DMS 273 (cell line): ENCODE data around the gene PGM1.
"Not testable (repeated sequence)": the region's sequence is repeated elsewhere in the genome, so short reads cannot be mapped to it uniquely, and the experiment has no call there.

Experiments used
- DNase-seq: peaks from one replicate; lab custom pipeline; 2025; ENCODE audit not compliant: unreplicated experiment; lab: John Stamatoyannopoulos, UW

The PGM1 gene

DNA sequence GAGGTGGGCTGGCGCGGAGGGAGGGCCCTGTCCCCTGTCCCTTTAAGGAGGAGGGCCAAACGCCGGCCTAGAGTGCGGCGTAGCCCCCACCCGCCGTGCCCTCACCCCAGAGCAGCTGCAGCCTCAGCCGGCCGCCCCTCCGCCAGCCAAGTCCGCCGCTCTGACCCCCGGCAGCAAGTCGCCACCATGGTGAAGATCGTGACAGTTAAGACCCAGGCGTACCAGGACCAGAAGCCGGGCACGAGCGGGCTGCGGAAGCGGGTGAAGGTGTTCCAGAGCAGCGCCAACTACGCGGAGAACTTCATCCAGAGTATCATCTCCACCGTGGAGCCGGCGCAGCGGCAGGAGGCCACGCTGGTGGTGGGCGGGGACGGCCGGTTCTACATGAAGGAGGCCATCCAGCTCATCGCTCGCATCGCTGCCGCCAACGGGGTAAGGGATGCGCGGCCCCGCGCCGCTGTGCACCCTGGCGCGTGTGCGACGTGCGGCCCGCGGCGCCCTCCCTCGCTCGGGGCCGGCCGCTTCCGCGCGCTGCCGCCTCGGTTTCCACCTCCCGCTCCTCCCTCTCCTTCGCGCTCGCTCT is at the start of gene PGM1:
PGM1 (plus strand) TSS at position 109 of the 583 bp plus-strand sequence; CDS start at position 187, 78 bp downstream.
- DNase-seq = peak; percentile 92

DNA sequence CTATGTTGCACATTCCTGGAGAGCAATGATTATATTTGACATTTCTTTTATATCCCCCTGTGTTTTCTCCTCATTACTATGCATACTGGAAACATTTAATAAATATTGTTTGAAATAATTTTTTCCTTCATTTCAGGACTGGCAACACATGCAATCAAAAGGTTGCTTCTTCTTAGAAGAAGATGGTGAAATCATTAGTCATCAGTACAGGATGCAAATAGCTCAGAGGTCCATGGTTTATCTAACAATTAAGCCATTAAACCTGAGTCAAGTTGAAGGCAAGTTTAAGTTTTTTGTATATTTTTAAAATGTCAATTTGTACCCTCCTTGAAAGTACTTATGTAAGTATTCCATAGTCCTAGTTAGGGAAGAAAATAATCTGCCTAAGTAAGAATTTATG is 47.4 kb upstream of the PGM1 start:
- DNase-seq = no peak

DNA sequence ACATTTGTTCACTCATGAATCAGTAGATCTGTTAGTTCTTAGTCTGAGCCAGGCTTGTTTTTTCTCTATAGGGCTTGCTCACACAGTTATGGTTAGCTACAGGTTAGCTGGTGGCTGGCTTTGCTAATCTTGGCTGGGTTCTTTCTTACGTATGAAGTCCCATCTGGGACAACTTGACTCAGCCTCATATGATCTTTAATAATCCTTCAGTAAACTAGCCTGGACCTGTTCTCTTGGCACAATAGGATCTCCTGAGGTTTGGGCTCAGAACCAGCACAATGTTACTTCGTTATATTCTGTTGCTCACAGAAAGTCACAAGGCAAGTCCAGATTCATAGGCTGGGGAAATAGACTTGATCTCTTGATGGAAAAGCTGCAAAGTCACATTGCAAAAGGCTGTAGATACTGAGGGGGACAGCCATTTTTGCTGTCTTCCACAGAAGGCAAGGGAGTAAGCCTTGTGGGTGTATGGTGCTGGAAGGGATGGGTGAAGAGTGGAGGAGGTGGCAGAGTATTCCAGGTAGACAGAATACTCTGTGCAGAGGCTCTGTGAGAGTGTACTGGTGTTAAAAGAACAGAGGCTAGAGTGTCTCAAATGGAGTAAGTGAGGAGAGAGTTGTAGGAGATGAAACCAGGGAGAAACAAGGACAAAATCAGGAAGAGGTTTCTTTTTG is 45.5 kb upstream of the PGM1 start:
- peak; percentile 69 for DNase-seq

DNA sequence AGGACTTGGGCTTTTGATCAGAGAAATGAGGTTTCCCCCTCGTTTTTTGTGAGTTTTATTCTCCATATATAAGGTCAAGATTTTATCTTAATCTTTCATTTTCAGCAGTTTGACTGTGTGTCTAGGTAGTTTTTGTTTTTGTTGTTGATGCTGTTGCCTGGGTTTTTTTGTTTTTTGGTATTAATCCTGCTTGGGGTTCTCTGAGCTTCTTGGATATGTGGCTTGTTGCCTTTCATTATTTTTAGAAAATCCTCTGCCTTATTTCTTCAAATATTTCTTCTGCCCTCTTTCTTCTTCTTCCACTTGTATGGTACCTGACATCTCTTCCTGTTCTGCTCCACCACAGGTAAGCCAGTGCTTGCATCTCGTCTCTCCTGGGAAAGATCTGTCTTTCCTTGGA is 44.9 kb upstream of the PGM1 start:
- no peak for DNase-seq

DNA sequence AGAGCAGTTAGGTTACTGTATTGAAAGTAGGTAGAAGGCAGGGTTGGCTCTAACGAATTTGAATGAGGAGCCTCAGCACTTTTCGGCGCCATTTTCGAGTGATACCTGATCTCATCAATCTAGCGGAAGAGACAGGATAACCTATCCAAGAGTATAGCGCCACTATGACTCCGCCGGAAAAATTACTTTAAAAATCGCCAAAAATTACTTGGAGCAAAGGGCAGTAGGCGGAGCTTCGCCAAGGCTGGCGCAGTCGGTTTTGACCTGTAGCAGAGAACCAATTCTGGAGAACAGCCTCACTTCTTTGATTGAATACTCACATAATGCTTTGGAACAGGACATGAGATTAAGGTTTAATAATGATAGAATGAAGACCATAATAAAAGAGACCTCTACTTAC is 44.3 kb upstream of the PGM1 start:
- no peak for DNase-seq

DNA sequence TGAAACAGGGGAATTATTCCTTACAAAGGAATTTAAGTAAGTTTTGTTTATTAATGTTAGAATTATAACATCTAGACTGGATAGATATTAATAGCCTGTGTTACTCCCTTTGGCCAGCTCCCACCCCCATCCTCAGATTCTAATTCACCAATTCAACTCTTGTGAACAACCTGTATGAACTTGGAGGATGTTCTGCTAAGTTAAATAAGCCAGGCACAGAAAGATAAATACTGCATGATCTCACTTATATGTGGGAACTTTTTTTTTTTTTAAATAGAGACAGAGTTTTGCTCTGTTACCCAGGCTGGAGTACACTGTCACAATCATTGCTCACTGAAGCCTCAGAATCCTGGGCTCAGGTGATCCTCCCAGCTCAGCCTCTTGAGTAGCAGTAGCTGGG is 37.7 kb upstream of the PGM1 start:
- no peak for DNase-seq

DNA sequence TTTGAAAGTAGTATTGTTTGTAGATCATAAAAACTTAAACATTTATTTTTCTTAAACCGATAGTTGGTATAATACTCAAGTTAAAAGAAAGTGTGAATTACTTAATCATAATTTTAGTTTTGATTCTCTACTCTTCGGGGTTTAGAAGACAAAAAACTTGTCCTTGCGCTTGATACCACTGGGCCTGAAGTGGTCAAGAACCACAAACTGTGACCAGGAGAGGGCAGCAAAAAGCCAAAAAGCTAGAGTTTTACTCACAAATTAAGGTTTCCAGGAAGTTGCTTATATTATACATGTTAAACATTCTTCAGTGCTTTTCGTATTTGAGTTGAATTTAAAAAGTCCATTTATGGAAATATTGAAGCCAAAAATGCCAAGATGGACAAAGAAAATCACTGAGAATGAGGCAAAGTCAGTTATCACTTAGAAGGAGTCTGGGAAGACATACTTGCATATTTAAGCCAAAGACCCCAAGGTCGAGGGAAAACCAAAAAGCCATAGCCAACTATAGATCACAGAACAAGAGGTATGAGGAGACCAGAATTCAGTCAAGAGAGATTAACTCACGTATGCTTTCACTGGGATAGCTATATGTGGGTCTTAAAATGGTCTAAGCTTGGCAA is 35.7 kb upstream of the PGM1 start:
- peak; percentile 54 for DNase-seq

DNA sequence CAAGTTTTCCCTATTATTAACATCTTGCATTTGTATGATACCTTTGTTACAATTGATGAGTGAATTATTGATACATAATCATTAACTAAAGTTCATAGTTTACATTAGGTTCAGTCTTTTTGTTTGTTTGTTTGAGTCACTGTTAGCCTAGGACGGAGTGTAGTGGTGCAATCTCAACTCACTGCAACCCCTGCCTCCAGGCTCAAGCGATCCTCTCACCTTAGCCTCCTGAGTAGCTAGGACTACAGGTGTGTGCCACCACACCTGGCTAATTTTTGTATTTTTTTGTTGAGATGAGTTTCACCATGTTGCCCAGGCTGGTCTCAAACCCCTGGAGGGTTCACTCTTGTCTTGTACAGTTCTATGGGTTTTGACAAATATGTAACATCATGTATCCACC is 33.9 kb upstream of the PGM1 start:
- DNase-seq = no peak

DNA sequence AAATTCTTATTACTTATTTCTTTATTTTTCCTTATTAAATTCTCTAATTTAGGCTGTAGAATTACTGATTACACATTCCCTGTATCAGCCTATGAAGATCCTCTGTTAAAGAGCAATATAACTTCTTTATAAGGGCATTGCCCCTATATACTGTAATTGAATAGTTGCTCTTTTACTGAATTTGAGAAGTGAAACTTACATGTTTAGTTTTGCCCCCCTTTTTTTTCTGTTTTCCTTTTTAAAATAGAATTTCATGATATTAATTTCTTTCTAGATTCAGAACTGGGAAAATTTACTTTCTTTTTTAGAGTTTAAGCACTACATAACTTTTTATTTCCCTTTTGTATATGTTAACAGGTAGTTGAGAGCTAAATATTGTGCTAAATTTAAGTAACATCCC is 29.5 kb upstream of the PGM1 start:
- no peak for DNase-seq

DNA sequence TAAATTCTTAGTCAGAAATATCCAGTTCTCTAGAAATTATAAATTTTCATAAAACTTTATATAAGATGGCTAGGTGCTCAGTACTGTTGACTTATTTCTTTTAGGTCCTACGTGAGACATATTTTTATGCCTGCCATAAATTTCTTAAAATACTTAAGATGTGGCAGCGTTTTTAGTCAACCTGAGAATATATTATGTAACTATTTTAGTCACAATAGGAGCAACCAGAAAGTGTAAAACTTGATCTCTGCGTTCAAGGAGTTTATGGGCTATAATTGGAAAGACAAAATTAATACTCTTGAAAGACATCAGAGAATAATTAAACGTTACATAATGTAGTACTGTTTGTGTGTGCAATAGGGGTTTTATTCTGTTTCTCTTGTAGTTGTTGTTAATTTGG is 24.1 kb upstream of the PGM1 start:
- no peak for DNase-seq

DNA sequence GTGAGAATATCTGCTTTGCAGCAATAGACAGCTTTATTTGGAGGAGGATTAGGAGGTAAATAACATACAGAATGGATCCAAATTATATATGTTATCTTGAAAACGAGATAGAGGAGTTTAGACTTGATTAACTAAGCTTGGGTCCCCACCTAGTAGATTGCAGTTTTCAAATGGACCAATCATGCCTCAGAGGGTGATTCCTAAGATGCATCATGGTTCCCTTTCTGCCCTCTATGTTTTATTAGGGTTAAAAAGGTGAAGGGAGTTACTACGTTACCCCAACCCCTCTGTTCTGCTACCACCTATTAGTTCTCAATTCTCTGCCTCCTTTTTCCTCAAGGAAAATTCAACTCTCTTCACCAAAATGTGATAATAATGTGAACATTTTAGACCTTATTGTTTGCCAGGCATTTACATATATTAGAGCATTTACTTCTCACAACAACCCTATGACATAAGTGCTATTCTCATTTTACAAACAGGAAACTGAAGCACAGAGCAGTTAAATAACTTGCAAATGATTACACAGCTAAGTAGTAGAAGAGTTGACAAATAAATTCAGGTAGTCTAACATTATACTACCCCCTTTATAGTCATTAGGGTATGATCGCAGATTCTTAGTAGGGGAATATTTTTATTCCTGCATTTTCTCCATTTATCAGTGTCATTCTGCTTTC is 23.4 kb upstream of the PGM1 start:
- DNase-seq = no peak

DNA sequence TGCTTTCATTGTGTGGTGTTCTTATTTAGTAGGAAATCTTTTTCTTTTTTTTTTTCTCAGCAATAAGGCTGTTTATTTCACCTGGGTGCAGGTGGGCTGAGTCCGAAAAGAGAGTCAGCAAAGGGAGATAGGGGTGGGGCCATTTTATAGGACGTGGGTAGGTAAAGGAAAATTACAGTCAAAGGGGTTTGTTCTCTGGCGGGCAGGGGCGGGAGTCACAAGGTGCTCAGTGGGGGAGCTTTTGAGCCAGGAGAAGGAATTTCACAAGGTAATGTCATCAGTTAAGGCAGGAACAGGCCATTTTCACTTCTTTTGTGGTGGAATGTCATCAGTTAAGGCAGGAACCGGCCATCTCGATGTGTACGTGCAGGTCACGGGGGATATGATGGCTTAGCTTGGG is 20.5 kb upstream of the PGM1 start:
- not testable (repeated sequence) for DNase-seq

DNA sequence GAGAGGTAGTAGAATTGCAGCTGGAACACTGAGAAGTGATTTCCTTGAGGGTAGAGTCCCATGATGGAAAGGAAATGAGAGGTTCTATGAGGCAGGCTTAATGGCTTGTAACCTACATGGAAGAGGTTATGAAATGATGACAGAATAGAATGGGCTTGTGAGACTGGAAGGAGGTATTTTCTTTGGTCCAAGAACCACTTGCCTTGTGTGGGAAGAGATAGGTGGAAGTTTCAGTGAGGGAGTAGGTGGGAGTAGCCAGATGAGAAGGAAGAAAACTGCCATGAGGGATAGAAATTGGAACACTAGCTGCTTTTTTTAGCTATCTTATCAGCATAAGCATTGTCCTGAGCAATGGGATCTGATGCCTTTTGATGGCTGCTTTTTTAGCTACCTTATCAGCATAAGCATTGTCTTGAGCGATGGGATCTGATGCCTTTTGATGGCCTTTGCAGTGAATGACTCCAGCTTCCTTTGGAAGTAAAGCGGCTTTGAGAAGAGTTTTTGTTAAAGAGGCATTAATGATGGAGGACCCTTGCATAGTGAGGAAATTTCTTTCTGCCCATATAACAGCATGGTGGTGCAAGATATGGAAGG is 18.9 kb upstream of the PGM1 start:
- not testable (repeated sequence) for DNase-seq

DNA sequence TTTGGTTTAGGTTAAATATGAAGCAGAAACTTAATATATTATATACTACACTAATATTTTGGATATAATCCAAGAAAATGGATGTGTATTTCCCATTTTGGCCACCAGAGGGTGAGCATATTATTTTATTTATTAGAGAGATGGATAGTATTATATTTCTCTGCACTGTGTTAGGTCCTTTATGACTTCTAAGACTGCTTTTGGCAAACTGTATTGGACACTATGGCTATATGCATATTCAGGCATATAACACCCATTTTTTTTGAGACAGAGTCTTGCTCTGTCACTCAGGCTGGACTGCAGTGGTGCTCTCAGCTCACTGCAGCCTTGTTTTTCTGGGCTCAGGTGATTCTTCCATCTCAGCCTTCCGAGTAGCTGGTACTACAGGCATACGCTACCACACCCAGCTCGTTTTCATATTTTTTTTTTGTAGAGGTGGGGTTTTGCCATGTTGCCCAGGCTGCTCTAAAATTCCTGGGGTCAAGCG is 17.8 kb upstream of the PGM1 start:
- peak; percentile 69 for DNase-seq

DNA sequence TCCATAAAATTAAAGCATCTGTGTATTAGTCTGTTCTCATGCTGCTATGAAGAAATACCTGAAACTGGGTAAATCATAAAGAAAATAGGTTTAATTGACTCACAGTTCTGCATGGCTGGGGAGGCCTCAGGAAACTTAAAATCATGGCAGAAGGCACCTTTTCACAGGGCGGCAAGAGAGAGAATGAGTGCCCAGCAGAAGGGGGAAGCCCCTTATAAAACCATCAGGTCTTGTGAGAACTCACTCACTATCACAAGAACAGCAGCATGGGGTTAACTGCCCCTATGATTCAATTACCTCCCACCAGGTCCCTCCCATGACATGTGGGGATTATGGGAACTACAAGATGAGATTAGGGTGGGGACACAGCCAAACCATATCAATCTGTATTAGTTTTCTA is 6.9 kb upstream of the PGM1 start:
- DNase-seq = not testable (repeated sequence)

DNA sequence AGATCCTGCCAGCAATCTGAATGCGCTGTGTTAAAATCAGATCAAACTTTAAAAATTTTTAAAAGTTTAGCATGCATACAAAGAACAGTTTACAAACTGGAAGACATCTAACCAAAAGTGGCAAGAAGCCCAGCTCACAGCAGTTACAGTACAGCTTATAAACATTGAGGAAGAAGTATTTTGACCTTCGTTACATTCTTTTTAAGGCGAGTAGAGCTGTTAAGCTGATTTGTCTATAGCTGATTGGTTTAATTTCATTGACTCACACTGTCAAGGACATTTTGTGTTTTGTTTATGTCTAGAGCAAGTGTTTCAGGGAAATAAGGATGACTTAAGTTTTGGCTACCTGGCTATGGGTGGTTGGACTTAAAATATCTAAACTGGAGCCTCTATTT is 3.0 kb upstream of the PGM1 start:
- no peak for DNase-seq

DNA sequence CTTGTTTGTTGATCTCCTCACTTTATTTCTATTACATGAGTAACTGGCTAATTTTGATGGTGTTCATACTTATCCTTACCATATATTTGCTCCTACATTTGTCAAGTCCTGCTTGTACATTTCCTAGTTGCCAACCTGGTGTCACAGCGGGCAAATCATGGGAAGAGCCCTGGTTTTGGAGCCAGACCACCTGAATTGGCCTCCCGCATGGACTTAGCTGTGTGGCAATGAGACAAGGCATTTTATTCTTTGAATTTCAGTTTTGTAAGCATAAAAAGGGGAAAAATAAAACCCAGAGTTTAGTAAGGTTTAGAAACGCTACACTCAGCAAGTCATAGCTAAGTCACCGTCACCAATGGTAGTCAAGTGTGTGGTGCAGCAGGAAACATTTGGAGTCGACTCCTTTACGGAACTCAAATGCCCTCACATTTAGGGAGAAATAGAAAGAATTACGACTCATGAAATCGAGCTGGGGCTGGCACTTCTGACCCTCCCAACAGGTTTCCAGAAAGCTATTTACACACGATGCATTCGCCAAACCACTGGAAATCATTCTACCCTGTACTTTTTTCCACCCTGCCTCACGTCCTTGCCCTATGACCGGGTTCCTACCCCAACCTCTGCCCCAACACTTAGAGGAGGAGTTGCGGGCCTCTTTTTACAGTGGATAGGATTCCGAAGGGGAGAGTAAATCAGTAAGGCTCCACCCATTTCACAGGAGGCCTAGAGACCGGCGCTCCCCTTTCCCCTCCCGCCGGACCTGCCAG is 492 bp upstream of the PGM1 start:
- DNase-seq = no peak

DNA sequence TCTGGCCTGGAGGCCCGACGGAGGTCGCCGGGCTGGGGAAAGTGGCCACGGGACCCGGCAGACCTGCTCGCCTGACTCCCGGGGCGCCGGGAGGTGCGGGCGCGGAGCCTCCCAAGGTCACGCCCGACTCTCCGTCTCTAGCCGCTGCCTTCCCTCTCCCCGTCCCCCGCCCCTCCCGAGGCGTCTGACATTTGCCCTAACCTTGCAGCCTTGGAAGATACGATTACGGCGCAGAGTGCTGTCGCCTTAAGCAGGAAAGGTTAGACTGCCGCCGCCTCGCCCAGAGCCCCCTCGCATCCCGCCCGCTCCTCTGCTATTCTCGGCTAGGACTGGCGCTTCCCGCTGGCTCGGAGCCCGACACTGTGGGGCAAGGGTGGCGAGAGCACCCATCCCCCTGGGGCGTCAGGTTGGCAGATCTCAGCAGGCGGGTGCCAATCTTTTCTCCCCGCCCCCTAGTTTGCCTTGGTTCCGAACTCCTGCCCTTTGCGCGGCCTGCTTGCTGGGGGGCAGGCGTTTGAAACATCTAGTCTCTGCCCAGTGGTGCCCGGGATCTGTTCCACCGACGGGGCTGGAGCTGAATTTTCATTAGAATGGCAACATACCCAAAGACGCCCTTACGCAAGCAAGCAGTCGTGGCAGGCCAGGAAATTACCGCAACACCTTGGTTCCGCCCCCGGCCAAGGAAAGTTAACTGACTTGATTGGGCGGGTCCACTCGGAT is 835 bp downstream of the PGM1 start:
- DNase-seq = peak; percentile 86

DNA sequence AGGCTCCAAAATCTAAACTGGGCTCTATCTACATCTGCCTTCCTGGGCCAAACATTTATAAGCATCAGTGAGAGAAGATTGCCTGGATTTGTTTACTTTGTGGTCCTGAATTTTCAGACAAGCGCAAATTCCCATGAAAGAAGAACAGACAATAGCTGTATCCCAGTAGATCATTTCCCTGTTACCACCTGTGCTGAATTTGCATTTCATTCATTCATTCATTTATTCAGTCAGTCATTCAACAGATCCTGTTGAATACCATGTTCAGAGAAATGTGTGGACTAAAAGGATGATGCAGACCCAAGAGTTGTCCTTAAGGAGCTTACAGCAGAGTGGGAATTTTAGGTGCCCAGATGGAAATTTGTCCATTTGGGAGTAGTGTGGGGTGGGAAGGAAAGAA is 2.2 kb downstream of the PGM1 start:
- DNase-seq = no peak

DNA sequence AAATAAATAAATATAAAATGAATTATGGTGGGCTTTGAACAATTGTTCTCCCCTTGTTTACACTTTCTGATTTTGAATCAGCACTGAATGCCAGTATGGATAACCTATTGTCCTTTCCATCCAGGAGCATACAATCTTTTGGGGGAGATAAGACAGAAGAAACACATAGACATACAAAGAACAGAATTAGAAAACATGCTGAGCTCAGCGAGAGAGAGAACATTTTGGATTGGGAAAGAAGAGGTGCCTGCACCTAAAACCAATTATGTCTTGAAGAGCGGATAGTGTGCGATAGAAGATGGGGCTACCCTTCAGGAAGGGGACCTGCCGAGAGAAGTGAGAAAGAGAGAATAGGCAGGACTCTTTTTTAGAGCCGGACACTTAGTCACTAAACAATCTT is 6.6 kb downstream of the PGM1 start:
- DNase-seq = no peak
